GM18868 (cell line): Measurements from ENCODE around the gene PAPSS1.
"Not testable (repeated sequence)": the region's sequence is repeated elsewhere in the genome, so short reads cannot be mapped to it uniquely, and the experiment has no call there.

Experiments used
- ATAC-seq: cut with Tn5 transposase; IDR thresholded peaks from one replicate; pipeline ENCODE4 v1.9.1; 2021; ENCODE audit warnings: mild to moderate bottlenecking, moderate library complexity; ENCODE audit not compliant: unreplicated experiment

Gene PAPSS1

DNA sequence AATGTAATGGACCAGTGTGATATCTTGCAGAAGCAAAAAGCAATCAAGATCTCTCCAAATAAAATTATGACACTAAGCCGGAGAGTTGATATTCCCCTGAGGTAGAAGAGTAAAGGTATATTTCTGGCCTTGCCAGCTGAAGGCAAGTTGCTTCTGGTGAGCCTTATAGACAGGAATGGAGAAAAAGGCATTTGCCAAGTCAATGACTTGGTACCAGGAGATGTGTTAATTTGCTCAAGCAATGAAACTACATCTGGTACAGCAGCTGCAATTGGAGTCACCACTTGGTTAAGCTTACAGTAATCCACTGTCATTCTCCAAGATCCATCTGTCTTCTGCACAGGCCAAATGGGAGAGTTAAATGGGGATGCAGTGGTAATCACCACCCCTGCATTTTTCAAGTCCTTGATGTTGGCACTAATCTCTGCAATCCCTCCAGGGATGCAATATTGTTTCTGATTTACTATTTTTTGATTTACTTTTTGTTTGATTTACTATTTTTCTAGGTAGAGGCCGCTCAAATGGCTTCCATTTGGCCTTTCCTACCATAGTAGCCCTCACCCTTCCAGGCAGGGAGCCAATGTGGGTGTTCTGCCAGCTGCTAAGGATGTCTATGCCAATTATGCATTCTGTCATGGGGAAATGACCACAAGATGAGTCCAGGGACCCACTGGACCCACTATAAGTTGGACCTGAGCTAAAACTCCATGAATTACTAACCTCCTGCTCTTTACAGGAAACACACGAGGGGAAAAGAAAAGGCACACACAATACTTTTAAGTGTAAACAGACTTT, 6.3 kb upstream of the PAPSS1 start:
- ATAC-seq, result not testable (repeated sequence)

DNA sequence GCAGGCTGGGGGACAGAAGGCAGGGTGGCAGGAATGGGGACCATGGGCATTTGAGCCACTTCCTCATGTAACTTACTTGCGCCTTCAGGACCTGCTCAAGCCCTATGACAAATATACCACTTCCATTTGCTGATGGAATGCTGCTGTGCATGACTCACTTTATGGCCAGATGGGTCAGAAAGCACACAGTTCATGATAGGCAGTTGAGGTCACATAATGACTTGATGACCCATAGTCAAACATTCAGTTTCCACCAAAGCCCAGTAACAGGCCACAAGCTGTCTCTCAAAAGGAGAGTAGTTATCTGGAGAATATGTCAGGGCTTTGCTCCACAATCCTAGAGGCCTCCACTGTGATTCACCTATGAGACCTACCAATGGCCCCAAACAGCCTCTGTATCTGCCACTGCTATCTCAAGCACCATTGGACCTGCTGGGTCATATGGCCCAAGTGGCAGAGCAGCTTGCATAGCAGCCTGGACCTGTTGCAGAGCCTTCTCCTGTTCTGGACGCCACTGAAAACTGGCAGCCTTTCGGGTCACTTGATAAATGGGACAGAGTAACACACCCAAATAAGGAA, 5.3 kb upstream of the PAPSS1 start:
- no peak for ATAC-seq

- not testable (repeated sequence) for ATAC-seq
Measured at GRCh38 chr4:107723331-107723730, 3.3 kb upstream of the PAPSS1 start.

GRCh38 chr4:107721436-107722100, 1.5 kb upstream of the PAPSS1 start:
- no peak for ATAC-seq

DNA sequence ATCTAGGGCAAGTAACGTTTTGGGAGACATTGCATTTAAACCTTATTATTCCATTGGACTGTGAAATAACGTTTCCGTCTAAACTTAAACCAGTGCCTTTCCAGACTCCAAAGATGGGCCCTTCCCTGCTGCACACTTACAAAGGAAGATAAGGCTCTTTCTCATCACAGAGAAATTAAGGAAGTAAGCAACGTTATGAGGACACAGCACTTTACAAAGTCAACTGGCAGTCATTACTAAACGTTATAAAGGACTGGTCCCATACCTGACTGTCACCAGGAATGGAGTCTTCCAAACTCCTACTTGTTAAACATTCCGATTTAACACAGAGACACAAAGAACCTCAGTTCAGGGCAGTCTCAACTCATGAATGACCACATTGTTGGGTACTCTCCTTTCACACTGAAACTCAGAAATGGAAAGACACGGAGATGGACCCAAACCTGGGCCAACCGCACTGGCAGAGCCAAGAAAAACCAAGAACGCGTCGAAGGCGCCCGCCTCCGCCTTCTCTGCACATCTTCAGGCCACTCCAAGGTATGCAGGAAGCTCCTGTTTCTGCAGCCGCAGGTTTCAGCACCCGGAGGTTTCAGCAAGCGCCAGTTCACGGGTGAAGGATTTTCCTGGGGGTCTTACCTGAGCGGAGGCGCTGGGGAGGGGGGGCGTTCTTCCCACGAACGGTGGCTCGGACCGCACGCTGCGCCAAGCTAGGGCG, 670 bp downstream of the PAPSS1 start:
- ATAC-seq, result peak; percentile 1

- peak; percentile 22 for ATAC-seq
Measured at GRCh38 chr4:107718351-107718965, 1.6 kb downstream of the PAPSS1 start.

DNA sequence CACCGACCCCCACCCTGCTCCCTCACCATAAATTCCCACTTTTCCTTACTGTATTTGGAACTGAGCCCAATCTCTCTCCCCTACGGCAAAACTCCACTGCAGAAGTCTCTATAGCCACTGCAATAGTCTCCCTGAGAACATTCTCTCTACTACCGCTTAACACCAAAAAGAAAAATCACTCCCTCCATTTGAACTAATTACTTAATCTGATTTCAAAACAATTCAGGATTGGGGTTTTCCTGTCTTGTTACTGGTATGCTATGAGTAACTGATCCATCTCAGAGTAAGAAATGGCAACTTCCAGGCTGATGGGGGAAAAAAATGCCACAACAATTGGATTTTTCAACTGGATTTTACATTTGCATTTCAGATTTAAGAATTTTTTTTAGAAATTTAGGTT, 5.8 kb downstream of the PAPSS1 start:
- no peak for ATAC-seq

GRCh38 chr4:107712236-107712635, 7.8 kb downstream of the PAPSS1 start:
- ATAC-seq, result no peak

- ATAC-seq, result no peak
Measured at GRCh38 chr4:107711831-107712230, 8.2 kb downstream of the PAPSS1 start.

DNA sequence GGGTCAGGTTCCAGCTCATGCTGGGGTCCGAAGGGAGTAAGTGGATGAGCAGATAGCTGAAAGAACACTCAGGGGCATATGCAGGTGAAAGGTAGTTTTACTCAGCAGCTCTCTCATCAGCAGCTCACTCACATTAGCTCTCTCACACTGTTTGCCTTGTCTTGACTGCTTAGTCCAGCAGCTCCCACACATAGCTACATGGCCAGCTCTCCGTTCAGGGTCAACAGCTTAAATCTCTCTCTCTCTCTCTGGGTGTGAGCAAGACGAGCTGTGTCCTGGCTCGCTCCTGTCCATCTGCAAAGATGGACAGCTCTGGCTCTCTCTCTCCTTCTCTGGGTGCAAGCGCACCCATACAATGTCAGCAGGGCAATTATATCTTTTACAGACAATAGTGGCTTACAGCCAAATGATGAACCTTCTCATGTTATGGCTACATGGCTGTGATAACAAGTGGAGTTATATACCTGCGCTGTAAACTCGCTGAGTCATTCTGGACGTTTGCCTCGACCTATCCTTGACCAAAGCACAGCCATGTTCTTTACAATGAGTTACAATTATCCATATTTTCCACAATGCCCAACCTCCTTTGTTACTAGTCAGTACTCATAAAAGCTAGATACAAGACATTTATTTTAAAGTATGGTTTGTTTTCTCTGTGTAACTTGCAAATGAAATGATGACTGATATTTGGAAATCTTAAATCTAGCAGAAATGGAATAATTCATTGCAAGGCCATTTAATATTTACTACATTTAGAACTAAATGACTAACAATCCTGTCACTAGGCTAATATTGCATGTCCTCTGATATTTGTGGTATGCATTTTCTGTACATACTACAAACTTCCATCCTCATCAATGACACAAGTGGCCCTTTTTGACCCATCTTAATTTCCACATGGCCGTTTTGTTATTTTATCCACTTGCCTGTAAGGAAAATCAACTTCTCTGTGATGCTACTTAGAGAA, 9.3 kb downstream of the PAPSS1 start:
- no peak for ATAC-seq

DNA sequence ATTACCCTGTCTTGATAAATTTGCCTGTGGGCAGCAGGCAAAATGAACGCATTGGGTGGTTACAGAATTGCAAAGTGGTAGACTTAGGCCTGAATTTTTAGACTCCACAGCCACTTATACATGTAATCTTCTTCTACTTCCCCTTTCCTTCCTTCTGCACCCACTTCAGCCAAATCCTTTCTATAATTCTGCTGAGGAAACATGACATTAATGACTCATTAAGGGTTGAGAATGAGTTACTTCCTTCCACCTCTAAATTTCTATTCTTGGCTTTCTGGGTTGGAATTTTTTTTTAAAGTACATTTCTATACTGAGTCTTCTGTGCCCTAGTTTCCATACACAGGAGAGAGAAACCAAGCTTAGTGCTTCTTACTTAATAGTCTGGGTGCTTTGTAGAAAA, 10.1 kb downstream of the PAPSS1 start:
- ATAC-seq, result peak; percentile 60

- ATAC-seq, result no peak
Measured at GRCh38 chr4:107708225-107708624, 11.8 kb downstream of the PAPSS1 start.

DNA sequence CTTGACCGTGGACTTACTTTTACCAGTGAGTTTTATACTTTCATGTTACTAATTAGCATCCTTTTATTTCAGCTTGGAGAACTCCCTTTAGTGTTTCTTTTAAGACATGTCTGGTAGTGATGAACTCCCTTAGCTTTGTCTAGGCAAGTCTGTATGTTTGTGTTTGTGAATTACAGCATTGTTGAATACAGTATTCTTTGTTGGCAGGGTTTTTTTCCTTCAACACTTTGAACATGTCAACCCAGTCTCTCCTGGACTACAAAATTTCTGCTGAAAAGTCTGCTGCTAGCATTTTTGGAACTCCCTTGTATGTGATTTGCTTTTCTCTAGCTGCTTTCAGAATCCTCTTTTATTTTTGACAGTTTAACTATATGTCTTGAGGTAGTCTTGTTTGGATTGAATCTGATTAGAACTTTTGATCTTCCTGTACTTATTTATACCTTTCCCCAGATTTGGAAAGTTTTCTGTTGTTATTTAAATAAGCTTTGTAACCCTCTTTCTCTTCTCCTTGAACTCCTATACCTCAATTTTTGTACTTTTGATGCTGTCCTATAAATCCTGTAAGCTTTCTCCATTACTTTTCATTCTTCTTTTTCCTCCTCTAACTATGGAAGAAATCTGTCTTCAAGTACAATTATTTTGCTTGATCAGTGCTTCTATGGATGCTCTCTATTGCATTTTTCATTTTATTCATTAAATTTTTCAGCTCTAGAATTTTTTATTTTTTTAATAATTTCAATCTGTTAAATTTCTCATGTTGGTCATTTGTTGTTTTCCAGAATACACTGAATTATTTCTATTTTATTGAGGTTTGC, 14.1 kb downstream of the PAPSS1 start:
- no peak for ATAC-seq

DNA sequence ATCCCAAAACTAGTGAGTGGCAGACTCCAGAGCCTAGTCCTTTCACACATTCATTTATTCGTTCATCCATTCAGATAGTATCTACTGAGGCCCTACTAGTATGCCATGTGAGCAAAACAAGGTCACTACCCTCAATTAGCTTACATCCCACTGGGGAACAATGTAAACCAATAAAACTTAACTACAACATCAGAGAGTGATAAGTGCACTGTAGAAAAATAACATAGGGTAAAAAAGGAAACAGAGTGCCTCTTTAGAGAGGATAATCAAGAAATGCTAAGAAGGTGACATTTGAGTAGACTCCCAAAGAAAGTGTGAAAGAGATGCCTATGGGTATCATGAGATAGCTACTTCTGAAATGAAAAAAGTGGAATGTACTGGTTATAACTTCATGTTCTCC, 18.5 kb downstream of the PAPSS1 start:
- ATAC-seq, result no peak

- no peak for ATAC-seq
Measured at GRCh38 chr4:107699466-107700206, 20.4 kb downstream of the PAPSS1 start.

DNA sequence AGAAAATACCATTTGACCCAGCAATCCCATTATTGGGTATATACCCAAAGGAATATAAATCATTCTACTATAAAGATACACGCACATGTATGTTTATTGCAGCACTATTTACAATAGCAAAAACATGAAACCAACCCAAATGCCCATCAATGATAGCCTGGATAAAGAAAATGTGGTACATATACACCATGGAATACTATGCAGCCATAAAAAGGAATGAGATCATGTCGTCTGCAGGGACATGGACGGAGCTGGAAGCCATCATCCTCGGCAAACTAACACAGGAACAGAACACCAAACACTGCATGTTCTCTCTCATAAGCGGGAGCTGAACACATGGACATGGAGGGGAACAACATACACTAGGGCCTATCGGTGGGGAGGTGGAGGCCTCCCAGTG, 23.8 kb downstream of the PAPSS1 start:
- ATAC-seq, result not testable (repeated sequence)

DNA sequence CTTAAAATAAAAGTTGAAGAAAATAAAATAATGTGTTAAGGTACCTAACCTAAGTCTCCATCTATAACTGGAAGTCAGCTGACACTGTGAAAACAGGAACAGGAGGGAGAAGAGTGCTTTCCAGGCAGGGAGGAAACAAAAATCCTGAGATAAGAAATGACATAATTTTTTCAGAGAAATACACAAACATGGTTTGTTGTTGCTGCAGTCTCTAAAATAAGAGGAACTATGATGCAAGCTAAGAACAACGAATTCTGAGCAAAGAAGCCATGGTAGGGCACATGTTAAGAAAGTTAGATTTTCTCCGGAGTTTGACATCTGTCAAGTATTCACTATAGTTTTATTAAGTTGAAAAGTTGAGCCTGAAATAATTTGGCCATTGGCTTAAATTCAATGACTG, 26.9 kb downstream of the PAPSS1 start:
- ATAC-seq, result no peak

DNA sequence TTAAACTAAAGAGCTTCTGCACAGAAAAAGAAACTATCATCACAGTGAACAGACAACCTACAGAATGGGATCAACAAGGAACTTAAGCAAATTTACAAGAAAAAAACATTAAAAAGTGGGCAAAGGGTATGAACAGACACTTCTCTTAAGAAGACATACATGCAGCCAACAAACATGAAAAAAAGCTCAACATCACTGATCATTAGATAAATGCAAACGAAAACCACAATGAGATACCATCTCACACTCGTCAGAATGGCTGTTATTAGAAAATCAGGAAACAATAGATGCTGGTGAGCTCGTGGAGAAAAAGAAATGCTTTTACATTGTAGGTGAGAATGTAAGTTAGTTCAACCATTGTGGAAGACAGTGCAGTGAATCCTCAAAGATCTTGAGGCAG, 27.8 kb downstream of the PAPSS1 start:
- ATAC-seq, result no peak
